ENCODE measurements around the gene SRSF11.

GRCh38 chr1:70196333-70196732 lies 24.8 kb upstream of the SRSF11 start:
- no peak for TF ChIP-seq SNAI2 (CRISPR knock-in tag; IDR thresholded peaks at IDR 0.05)
- TF ChIP-seq GLIS3 (CRISPR knock-in tag; IDR thresholded peaks at IDR 0.05), result no peak
- TF ChIP-seq, protein P1, sequence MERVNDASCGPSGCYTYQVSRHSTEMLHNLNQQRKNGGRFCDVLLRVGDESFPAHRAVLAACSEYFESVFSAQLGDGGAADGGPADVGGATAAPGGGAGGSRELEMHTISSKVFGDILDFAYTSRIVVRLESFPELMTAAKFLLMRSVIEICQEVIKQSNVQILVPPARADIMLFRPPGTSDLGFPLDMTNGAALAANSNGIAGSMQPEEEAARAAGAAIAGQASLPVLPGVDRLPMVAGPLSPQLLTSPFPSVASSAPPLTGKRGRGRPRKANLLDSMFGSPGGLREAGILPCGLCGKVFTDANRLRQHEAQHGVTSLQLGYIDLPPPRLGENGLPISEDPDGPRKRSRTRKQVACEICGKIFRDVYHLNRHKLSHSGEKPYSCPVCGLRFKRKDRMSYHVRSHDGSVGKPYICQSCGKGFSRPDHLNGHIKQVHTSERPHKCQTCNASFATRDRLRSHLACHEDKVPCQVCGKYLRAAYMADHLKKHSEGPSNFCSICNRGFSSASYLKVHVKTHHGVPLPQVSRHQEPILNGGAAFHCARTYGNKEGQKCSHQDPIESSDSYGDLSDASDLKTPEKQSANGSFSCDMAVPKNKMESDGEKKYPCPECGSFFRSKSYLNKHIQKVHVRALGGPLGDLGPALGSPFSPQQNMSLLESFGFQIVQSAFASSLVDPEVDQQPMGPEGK (CRISPR knock-in tag; IDR thresholded peaks at IDR 0.05; ENCODE audit: borderline replicate concordance), result no peak
- TF ChIP-seq TCF4 (CRISPR knock-in tag; IDR thresholded peaks at IDR 0.05; ENCODE audit: borderline replicate concordance), result no peak
- no peak for TF ChIP-seq OSR1 (CRISPR knock-in tag; IDR thresholded peaks at IDR 0.05)
- no peak for TF ChIP-seq ARNTL (CRISPR knock-in tag; IDR thresholded peaks at IDR 0.05; ENCODE audit: borderline replicate concordance, low read depth)
- TF ChIP-seq, protein P2, sequence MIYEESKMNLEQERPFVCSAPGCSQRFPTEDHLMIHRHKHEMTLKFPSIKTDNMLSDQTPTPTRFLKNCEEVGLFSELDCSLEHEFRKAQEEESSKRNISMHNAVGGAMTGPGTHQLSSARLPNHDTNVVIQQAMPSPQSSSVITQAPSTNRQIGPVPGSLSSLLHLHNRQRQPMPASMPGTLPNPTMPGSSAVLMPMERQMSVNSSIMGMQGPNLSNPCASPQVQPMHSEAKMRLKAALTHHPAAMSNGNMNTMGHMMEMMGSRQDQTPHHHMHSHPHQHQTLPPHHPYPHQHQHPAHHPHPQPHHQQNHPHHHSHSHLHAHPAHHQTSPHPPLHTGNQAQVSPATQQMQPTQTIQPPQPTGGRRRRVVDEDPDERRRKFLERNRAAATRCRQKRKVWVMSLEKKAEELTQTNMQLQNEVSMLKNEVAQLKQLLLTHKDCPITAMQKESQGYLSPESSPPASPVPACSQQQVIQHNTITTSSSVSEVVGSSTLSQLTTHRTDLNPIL (CRISPR knock-in tag; IDR thresholded peaks at IDR 0.05; ENCODE audit: low read depth), result no peak
